ENCODE data around the gene ARHGEF10L.

The ARHGEF10L gene

DNA sequence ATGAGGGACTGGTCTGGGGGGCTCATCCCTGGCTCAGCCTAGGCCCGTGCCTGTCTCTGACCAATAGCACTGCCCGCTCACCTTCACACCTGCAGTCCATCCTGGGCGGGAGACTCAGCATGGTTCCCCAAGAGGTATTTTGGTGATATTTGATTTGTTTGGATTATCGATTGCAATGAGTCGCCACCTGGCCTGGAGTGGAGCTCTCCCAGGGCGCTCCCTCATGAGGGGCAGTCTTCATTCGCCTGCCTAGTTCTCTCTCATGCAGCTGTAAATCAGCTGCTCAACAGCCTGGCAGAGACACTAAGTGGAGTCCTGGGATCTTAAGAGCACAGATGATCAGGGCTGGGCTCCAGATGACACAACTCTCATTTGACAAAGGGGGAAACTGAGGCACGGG is 125.6 kb downstream of the ARHGEF10L start:
- DNase-seq = no peak

DNA sequence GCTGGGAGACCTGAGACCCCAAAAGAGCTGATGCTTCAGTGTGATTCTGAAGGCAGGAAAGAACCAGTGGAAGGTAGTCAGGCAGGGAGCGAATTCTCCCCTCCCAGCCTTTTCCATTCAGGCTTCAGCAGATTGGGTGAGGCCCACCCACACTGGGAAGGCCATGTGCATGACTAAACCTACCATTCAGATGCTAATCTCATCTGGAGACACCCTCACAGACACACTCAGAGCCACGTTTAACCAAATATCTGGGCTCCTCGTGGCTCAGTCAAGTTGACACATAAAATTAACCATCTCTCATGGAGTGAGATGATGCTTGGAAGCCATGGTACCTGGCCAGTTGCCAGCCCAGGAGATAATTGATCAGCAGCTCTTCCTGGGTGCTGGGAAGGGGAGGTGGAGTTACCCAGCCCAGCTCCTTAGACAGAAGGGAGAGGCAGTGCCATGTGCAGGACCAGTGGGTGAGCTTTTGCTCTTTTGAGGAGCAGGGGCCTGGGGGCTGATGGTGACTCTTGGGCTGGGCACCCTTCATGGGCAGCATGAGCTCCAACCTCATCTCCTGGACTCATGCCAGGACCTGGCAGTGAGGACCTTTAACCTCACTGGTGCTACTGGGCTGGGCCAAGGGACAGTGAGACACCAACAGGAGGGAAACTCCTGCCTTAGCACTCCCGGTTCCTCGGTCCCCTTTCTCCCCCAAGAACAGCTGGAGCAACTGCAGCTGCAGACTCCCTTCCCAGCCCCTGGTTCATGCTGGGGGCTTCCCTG is 126.6 kb downstream of the ARHGEF10L start:
- no peak for DNase-seq

DNA sequence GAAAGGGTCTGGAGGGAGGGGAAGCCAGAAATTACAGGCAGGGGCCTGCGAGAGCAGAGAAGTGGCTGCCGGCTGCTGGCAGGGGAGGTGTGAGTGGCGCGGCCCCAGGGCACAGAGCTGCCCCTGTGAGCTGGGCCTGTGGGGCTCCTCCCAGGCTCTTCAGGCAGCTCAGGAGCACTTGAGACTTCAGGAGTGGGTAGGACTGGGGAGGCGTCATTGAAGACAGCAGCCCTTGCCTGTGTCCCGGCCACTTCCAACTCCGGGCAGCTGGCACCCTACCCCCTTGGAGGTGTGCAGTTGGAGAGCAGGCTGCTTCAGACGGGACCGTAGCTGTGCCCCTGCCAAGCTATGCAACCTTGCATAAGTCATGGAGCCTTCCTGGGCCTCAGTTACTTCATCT is 128.1 kb downstream of the ARHGEF10L start:
- no peak for DNase-seq

DNA sequence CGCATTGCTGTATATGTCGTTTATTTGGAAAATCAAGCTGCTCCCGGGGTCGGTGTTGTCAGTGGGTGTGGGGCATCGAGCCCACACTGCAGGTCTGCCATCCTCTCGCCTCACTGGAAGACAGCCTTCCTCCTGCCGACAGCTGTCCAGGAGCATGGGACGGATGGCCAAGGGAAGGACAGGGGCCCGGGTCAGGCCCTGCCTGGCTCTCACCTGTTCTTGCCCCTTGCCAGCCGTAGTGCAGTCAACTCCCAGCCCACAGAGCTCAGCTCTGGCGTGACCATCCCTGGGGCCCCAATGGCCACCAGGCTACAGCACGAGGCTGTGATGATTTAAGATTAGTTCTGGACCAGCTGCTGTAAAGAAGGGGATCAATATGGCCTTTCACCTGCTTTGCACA is 128.7 kb downstream of the ARHGEF10L start:
- DNase-seq = no peak

DNA sequence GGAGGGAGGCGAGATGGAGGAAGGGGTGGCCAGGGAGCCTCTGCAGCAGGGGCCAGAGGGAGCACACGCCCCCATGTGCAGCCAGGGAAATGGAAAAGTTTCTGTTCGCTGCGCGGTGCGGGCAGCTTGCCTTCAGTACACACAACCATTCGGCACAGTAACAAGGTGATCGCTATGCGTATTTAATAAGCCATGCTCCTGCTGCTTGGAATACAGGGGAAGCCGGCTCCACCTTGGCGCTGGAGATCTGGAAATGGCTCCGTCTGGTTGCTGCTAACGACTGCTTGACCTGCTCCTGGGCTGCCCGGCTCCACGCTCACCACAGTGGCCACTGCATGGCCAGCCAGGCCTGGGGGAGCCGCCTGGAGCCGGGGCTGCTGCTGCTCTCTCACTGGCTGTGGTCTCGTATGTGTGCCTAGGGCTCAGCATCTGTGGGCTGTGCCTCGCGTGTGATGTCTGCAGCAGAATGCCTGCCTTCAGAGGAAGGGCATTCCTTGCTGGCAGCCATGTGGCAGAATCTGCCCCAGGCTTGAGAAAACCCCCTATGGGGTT is 129.2 kb downstream of the ARHGEF10L start:
- no peak for DNase-seq

DNA sequence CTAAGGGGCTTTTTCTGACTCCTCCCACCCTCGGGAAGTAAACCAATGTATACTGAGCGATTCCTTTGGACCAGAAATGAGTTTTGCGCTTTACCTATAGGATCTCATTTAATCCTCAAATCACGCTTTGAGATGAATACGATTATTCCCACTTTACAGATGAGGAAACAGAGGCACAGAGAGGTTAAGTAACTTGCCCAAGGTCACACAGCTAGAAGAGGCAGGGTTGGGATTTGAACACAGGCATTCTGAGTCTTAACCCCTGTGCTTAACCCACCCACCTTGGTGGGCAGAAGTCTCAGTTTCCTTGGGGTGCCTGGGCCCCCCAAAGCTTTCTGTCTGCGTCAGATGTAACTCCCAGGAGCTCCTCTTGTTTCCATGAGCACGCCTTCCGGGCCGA is 129.8 kb downstream of the ARHGEF10L start:
- no peak for DNase-seq

DNA sequence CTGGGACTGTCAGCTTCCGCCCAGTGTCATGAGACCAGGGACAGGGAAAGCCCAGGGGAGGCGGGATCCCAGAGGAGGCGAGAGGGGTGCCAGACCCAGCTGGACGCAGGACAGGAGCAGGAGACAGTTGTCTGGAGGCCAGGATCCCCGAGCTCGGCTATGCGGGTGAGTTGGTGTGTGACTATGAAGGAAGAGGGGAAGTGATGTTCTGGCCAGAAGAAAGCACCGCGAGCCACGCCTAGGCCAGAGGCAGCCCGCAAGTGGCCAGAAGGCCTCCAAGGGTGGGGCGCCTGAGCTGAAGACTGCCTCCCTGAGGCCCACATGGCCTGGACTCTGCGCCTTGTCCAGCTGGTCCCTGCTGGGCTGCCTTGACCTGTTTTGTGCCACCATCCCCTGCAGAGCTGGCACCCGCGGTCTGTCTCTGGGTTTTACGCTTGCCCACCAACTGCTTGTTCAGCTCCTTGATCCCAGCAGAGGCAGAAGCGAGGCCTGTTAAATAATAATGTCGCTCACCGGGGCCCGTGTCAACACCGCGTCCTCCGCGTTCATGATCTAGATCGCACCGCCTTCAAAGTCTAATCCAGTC is 130.5 kb downstream of the ARHGEF10L start:
- no peak for DNase-seq

DNA sequence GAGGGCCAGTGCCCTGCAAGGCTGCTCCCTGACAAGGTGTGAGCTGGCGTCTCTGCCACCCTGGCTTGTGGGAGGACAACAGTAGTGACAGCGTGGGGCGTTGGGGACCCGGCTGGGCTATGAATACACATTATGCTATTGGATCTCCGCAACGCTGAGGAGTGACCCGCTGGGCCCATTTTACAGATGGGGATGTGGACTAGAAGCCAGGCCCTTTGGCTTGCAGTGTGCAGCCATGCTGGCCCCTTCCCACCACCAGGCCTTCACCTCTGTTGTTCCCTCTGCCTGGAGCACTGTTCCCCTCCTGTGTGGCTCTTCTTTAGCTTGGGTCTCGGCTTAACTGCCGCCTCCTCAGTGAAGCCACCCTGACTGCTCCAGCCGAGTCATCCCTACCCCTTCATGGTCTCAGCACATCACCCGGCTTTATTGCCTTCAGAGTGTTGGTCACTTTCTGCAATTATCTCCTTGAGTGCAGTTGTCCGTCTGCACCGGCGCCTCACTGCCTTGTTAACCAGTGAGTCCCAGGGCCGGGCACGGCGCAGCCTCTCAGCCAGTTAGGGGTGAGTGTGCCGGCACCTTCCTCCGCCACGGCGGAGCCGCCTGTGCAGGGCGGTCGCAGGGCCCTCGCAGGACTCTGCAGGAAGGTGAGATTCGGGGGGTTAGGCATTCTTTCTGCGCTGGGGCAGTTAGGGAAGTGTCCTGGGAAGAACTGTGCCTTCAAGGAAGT is 131.3 kb downstream of the ARHGEF10L start:
- DNase-seq = no peak

DNA sequence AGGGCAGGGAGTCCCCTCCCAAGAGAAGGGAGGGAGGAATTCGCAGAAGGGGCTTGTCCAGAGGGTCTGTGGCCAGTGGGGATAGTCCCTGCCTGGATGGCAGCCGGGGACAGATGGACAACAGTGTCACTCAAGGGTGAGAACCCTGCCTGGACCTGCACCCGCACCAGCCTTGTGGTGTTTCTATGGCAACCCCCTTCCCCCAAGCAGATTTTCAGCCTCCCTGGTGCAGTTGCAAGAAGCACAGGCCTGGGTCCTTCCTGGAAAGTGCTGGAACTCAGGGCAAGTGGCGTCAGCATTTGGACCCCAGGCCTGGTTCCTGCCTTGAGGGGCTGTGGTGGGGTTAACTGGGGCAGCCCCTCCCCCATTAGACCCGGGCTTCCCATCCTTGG is 131.8 kb downstream of the ARHGEF10L start:
- DNase-seq = no peak

DNA sequence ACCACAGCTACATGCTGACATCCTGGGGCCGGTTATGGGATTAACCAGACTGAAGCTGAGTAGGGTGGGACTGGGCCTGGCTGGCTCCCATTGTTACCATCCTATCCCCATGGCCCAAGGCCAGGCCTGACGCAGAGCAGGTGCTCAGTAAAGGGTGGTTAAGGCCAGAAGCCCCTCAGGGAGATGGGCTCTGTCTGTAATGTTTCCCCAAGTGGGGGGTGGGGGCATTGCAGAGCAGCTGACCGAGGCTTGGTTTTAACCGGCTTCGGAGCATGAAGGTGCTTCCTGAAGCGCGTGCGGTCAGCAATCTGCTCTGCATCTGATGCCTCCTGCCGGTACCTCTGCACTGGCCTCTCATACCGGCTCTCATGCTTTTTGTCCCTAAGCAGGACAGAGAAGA is 132.2 kb downstream of the ARHGEF10L start:
- DNase-seq = no peak

DNA sequence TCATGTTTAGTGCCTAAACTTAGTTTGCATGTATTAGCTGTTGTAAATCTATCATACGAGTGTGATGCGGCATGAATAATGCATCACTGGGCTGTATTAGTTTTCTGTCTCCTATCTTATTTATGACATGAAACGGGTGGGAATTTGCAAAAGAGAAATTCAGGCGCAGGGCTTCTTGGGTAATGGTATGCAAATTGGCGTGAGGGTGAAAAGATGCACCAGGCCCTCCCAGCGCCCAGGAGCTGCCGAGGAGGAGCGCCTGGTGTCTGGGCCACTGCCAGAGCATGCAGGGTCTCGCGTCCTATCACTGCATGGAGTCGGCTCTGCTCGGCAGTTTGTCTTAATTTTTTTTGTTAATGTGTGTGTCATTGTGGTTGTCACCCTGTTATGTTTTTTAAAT is 132.7 kb downstream of the ARHGEF10L start:
- no peak for DNase-seq

DNA sequence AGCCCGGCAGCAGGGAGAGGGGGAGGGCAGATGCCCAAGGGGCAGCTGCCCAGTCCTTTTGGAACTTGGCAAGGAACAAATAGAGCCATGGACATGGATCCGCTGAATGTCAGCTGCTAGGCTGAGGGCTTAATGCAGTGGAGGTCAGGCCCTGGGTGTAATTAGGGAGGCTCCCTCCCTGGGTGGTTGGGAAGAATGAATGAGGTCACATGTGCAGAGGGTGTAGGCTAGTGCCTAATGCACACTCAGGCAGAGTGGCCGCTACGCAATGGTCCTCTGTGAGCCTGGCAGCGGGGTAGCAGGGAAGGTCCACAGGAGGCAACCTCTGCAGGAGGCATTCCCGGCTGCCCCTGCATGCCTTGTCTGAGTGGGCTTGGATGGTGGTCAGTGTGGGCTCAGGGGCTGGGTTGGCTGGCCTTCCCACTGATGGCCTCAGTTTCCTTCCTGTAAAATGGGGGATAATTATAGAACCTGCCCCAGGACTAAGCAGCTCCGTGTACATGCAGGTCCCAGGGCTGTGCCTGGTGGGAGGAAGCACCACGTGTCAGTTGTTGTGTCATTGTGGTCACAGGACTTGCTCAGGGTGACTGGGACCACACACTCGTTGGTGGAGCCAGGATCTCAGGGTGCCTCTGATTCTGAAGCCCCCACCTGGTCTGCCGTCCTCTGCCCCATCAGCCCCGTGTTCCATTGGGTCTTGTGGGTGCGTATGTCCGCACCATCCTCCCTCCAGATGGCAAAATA is 134.0 kb downstream of the ARHGEF10L start:
- DNase-seq = no peak

DNA sequence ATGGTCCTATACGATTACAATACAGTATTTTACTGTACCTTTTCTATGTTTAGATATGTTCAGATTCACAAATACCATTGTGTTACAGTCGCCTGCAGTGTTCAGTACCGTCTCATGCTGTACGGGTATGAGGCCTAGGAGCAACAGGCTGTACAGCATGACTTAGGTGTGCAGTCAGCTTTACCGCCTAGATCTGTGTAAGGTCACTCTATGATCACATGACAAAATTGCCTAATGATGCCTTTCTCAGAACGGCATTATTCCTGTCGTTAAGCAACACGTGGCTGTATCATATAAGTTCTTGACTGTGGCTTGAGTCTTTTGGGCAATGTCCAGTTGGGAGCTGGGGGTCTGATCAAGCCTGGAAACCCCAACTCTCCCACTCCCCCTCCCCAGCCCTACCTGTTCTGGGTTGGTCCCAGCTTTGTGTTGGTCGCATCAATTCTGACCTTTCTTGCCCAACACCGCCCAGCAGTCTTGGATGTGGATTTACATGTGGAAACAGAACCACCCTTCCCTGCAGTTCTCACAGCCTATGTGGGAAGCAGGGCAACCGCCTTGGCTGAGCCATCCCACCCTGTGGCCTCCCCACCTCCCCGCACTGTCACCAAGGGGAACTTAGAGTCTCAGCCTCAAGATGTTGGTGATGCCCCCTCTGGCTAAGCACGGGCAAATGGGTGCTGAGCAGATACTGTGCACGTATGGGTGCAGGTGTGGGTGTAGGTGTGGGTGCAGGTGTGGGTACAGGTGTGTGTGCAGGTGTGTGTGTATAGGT is 135.4 kb downstream of the ARHGEF10L start:
- no peak for DNase-seq

DNA sequence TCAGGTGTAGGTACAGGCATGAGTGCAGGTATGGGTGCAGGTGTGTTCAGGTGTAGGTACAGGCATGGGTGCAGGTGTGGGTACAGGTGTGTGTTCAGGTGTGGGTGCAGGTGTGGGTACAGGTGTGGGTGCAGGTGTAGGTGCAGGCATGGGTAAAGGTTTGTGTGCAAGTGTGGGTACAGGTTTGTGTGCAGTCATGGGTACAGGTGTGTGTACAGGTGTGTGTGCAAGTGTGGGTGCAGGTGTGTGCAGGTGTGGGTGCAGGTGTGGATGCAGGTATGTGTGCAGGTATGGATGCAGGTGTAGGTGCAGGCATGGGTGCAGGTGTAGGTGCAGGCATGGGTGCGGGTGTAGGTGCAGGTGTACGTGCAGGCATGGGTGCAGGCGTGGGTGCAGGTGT is 136.2 kb downstream of the ARHGEF10L start:
- DNase-seq = no peak

DNA sequence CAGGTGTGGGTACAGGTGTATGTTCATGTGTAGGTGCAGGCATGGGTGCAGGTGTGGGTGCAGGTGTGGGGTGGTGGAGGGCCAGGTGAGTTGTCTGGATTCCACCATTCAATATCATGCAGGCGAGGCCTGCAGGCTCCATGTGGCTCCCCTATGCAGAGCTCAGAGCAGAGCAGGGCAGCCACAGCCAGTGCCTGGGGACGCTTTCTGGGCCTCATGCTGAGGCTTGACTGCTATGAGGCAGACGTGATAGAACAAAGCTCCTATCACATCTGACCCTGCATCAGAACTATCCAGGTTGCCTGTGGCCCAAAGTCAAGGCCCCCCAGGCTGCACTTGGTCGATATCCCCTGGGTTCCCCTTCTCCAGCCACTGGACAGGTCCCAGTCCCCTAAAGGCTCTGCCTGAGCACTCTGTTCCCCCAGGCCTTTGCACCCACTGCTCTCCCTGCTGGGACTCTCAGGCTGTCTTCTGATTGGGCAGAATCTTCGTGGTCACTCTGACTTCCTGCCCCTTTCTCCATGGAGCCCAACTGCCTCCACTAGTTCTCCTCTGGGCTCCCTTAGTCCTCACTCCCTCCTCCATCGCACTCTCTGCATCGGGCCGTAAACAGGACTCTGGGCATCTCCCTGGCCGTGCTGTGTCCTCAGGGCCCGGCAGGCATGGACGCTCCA is 137.0 kb downstream of the ARHGEF10L start:
- DNase-seq = no peak

DNA sequence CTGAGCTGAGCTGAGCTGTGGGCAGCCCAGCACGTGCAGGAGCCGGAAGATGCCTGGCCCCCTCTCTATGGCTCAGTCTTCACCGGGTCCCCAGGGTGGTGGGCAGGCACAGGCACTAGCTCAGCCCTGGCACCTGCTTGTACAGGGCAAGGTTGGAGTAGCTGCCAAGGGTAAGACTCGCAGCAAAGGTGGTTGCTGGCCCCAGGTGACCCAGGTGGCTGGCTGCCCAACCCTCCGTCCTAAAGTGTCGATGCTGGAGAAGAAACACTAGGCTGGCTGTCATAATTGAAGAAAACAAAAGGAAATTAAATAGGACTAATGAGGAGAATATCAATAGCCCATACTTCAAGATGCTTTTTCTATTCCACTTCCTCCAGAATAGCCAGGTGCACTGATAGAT is 138.5 kb downstream of the ARHGEF10L start:
- DNase-seq = no peak

DNA sequence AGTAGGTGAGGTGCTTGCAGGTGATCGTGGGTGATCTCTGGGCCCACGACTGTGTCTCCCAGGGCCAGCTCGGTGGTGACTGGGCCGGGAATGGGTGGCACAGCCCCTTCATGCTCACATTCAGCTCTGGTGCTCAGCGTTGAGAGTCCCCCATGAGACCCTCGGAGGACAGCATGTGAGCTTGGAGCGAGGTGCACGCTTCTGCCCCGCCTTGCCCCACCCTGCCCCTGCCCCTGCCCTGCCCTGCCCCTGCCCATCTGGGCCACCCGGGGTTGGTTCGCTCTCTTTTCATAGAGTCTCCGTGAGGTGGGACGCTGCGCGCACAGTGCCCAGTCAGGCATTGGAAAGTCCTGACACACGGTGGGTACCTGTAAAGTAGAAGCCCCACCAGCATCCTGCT is 140.4 kb downstream of the ARHGEF10L start:
- no peak for DNase-seq

DNA sequence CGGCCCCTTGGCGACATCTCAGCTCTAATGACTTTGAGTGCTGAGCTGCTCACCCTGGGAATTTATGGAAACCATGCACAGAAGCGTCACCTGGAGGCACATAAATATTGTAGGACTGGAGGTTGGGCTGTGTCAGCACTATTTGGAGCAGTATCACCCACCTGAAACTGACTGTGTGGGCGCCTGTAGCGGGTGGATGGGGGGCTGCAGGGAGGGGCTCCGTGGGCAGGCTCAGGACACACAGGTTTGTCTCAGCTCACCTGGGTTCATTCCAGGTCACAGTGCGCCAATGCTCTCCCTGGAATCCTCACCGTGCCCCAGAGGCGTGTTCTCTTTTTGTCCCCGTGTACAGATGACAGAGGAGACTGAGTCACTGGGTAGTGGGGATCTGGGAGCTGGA is 140.8 kb downstream of the ARHGEF10L start:
- no peak for DNase-seq

DNA sequence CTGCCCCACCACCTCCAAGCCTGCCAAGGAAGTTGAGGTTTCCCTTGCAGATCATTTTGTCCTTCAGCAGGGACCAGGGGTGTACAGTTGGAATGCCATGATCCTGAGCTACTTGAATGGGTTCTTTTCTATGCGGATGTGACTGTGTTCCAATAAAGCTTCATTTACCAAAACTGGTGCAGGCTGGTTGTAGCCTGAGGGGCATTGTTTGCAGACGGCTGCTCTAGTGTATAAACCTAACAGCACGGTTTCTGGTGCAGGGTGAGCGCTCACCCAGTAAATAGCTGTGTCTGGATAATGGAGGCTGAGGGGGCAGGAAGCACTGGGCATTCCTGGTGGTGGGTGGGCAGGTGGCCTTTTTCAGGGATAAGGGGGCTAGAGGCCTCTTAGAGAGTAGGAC is 142.9 kb downstream of the ARHGEF10L start:
- no peak for DNase-seq

DNA sequence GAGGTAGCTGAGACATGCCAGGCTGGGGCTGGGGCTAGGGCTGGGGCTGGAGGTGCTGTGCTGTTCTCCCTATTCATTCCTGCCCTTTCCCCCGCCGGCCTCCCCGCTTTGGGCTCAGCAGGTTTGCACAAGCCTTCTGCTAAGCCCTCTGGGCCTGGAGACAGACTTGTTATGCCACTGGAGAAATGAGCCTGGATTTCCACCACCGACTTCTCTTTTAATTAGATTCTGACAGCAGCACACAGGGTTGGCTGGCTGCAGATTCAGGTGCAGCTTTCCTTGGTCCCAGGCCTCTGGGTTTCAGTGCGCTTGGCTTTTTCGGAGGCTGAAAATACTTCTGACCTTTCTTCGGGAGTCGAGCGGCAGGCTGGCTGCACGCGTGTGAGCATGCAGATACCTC is 144.1 kb downstream of the ARHGEF10L start:
- DNase-seq = no peak

DNA sequence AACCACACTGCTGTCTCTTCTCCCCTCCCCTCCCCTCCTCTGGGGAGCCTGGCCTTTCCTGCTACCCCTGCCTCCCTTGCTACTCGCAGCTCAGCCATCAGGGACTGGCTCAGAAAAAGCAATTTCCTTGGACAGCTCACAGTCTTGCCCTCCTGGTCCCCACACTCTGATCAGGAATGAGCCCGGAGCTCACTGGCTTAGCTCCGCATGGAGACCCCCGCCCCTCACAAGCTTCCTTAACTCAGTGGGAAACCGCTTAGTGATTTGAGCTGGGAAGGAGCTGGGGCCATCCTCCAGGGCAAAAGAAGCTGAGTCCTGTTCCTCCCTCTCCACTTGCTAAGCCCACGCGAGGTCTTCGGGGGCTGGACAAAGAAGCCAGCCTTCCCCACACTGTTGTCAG is 145.3 kb downstream of the ARHGEF10L start:
- DNase-seq = no peak

DNA sequence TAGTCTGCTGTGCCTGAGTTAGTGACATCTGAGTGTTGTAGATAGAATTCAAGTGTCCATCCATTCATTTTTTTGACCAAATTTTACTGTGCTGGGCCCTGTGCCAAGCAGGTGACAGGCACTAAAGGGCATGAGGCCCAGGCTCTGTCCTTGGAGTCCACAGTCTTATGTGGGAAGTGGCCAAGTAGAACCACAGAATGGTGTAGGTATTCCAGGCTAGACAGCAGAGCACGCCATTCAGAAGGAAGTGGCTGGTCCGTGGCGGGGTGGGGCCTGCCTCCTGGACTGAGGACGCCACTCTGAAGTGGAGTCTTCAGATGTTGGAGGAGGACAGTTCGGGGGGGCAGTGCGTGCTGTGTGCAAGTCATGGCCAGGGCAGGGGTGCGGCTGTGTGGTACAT is 146.8 kb downstream of the ARHGEF10L start:
- no peak for DNase-seq
